ENCODE results near the gene ST6GAL1. TPM values are rescaled to one million over a fixed set of nuclear protein-coding genes. Genes with fewer than 3 reads are reported as not detected.
"Not testable (repeated sequence)": the region's sequence is repeated elsewhere in the genome, so short reads cannot be mapped to it uniquely, and the experiment has no call there.

The ST6GAL1 gene
- total and polyA plus RNA-seq, 12 donors = 7.2 to 95.0 (median 55.4) TPM

DNA sequence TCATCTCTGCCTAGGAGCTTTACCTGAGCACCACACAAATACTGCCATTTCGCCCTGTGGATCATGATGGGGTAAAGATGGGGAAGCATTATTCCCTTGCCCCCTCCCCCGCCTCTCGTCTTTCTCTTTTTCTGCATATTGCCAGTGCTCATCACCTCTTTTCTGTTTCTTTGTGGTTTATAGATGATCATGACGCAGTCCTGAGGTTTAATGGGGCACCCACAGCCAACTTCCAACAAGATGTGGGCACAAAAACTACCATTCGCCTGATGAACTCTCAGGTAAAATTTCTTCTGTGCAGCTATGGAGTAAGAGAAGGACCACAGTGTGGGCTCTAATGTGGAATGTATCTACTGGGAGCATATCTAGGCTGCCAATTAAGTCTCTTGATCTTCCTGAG, 120.7 kb downstream of the ST6GAL1 start:
- no peak for DNase-seq
- H3K27ac ChIP-seq = no peak overlapping the region
- H3K4me1 ChIP-seq (replicated peaks in 1 of 2) = no peaks in the 10 kb centered on the region
- no peaks in the 10 kb centered on the region for H3K9me3 ChIP-seq (replicated peaks in 1 of 3)
- WGBS, 4 donors = 81 to 92% (median 88%) methylated on average over 5 of the region's 5 CpGs
- intact Hi-C loops (cut with DNase I) = no loop called here
- H3K27me3 ChIP-seq = no peaks in the 10 kb centered on the region
- no peak overlapping the region for H3K4me3 ChIP-seq
- no peaks in the 10 kb centered on the region for H3K36me3 ChIP-seq (replicated peaks in 1 of 2)
- TF ChIP-seq, protein P1, sequence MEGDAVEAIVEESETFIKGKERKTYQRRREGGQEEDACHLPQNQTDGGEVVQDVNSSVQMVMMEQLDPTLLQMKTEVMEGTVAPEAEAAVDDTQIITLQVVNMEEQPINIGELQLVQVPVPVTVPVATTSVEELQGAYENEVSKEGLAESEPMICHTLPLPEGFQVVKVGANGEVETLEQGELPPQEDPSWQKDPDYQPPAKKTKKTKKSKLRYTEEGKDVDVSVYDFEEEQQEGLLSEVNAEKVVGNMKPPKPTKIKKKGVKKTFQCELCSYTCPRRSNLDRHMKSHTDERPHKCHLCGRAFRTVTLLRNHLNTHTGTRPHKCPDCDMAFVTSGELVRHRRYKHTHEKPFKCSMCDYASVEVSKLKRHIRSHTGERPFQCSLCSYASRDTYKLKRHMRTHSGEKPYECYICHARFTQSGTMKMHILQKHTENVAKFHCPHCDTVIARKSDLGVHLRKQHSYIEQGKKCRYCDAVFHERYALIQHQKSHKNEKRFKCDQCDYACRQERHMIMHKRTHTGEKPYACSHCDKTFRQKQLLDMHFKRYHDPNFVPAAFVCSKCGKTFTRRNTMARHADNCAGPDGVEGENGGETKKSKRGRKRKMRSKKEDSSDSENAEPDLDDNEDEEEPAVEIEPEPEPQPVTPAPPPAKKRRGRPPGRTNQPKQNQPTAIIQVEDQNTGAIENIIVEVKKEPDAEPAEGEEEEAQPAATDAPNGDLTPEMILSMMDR (IDR thresholded peaks at IDR 0.05) = no peak
- TF ChIP-seq POLR2A (IDR thresholded peaks at IDR 0.05) = no peak

DNA sequence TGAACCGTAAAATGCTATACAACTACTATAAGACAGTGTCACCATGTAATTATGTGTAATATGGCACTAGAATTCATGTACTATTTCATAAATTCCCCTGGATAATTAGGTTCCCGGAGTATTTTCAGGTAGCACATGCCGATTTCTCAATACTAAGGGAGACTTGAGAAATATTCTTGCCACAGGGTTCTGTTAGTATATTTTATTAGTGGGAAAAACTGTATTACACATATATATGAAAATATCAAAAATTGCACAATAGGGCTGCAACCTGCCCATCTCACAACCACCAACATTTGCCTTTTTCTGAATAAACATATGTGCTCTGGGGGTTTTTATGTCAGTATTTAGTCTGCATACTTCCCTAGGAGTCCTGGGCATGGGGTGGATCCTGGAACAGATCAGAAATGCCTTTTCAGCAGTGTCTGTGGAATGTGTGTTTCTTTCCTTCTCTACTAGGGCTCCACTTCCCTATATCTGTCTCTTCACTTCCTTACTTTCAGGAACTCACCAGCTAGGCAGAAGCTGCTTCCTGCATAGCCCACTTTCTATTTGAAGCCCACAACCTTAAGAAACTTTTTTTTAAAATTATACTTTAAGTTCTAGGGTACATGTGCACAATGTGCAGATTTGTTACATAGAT, 121.5 kb downstream of the ST6GAL1 start:
- Histone ChIP-seq H3K27me3 (no peaks in the 10 kb centered on the region), H3K4me3 (no peak overlapping the region), H3K9me3 (replicated peaks in 1 of 3) (no peaks in the 10 kb centered on the region), H3K27ac (no peak overlapping the region), H3K36me3 (replicated peaks in 1 of 2) (no peaks in the 10 kb centered on the region), H3K4me1 (replicated peaks in 1 of 2) (no peaks in the 10 kb centered on the region)
- peak in 1 of 7 donors; percentile 9 for DNase-seq
- TF ChIP-seq POLR2A (IDR thresholded peaks at IDR 0.05) = no peak
- TF ChIP-seq, protein P1 (IDR thresholded peaks at IDR 0.05) = no peak
- WGBS, 4 donors = 83 to 87% (median 85%) methylated on average over 3 of the region's 3 CpGs
- intact Hi-C loops (cut with DNase I) = no loop called here

- H3K9me3 ChIP-seq (replicated peaks in 1 of 3); DNase-seq; H3K27me3 ChIP-seq; H3K27ac ChIP-seq; H3K4me3 ChIP-seq; intact Hi-C loops (cut with DNase I); H3K36me3 ChIP-seq (replicated peaks in 1 of 2); H3K4me1 ChIP-seq (replicated peaks in 1 of 2): not testable (repeated sequence)
- WGBS, 4 donors = 80 to 100% (median 89%) methylated on average over 2 of the region's 2 CpGs
These were observed 122.1 kb downstream of the ST6GAL1 start for GRCh38 chr3:187052427-187052826.

DNA sequence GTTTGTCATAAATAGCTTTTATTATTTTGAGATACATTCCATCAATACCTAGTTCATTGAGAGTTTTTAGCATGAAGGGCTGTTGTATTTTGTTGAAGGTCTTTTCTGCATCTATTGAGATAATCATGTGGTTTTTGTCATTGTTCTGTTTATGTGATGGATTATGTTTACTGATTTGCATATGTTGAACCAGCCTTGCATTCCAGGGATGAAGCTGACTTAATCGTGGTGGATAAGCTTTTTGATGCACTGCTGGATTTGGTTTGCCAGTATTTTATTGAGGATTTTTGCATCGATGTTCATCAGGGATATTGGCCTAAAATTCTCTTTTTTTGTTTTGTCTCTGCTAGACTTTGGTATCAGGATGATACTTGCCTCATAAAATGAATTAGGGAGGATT, 124.1 kb downstream of the ST6GAL1 start:
- intact Hi-C loops (cut with DNase I); H3K4me1 ChIP-seq (replicated peaks in 1 of 2); H3K9me3 ChIP-seq (replicated peaks in 1 of 3); H3K27ac ChIP-seq; H3K36me3 ChIP-seq (replicated peaks in 1 of 2); H3K4me3 ChIP-seq; H3K27me3 ChIP-seq; DNase-seq: not testable (repeated sequence)
- 84 to 96% (median 92%) methylated on average over 2 of the region's 2 CpGs for WGBS, 4 donors

- H3K4me1 ChIP-seq (replicated peaks in 1 of 2); intact Hi-C loops (cut with DNase I); H3K9me3 ChIP-seq (replicated peaks in 1 of 3); H3K27me3 ChIP-seq; H3K27ac ChIP-seq; H3K36me3 ChIP-seq (replicated peaks in 1 of 2); H3K4me3 ChIP-seq; DNase-seq: not testable (repeated sequence)
- WGBS, 4 donors = 85 to 92% (median 87%) methylated on average over 5 to 10 of the region's 10 CpGs
These were observed 127.5 kb downstream of the ST6GAL1 start for GRCh38 chr3:187057803-187058202.

- 61 to 80% (median 72%) methylated on average over 3 of the region's 3 CpGs for WGBS, 4 donors
- Histone ChIP-seq H3K36me3 (replicated peaks in 1 of 2) (peaks cover 0 to 7% of the 10 kb centered on the region in 2 donors), H3K9me3 (replicated peaks in 1 of 3) (no peaks in the 10 kb centered on the region), H3K27me3 (no peaks in the 10 kb centered on the region), H3K27ac (no peak overlapping the region), H3K4me3 (no peak overlapping the region), H3K4me1 (replicated peaks in 1 of 2) (no peaks in the 10 kb centered on the region)
- DNase-seq = no peak
- intact Hi-C loops (cut with DNase I) = no loop called here
- no peak for TF ChIP-seq POLR2A (IDR thresholded peaks at IDR 0.05)
- TF ChIP-seq, protein P1 (IDR thresholded peaks at IDR 0.05) = no peak
These were observed 131.4 kb downstream of the ST6GAL1 start for GRCh38 chr3:187061748-187062147.
